ENCODE measurements around the gene TMTC2. TPM values are rescaled to one million over a fixed set of nuclear protein-coding genes. Genes with fewer than 3 reads are reported as not detected.

Gene TMTC2
- total and polyA plus RNA-seq, 12 donors: 1.6 to 4.4 (median 2.7) TPM

DNA sequence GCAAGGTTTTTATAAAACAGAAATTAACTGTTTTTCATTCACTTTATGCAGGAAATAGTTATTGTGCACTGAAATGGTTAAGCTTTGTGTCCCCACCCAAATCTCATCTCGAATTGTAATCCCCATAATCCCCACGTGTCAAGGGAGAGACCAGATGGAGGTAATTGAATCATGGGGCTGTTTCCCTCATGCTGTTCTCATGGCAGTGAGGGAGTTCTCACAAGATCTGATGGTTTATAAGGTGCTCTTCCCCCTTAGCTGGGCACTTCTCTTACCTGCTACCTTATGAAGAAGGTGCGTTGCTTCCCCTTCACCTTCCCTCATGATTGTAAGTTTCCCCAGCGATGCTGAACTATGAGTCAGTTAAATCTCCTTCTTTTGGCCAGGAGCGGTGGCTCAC is 123.9 kb downstream of the TMTC2 start:
- intact Hi-C loops (cut with DNase I): no loop called here
- no peaks in the 10 kb centered on the region for H3K27me3 ChIP-seq
- no peak for DNase-seq
- H3K9me3 ChIP-seq (replicated peaks in 1 of 3): no peaks in the 10 kb centered on the region
- no peak overlapping the region for H3K4me3 ChIP-seq
- no peak for TF ChIP-seq POLR2A (IDR thresholded peaks at IDR 0.05)
- TF ChIP-seq, protein P1, sequence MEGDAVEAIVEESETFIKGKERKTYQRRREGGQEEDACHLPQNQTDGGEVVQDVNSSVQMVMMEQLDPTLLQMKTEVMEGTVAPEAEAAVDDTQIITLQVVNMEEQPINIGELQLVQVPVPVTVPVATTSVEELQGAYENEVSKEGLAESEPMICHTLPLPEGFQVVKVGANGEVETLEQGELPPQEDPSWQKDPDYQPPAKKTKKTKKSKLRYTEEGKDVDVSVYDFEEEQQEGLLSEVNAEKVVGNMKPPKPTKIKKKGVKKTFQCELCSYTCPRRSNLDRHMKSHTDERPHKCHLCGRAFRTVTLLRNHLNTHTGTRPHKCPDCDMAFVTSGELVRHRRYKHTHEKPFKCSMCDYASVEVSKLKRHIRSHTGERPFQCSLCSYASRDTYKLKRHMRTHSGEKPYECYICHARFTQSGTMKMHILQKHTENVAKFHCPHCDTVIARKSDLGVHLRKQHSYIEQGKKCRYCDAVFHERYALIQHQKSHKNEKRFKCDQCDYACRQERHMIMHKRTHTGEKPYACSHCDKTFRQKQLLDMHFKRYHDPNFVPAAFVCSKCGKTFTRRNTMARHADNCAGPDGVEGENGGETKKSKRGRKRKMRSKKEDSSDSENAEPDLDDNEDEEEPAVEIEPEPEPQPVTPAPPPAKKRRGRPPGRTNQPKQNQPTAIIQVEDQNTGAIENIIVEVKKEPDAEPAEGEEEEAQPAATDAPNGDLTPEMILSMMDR (IDR thresholded peaks at IDR 0.05): no peak
- no peaks in the 10 kb centered on the region for H3K36me3 ChIP-seq (replicated peaks in 1 of 2)
- H3K4me1 ChIP-seq (replicated peaks in 1 of 2): no peaks in the 10 kb centered on the region
- 82 to 90% (median 88%) methylated on average over 5 of the region's 5 CpGs for WGBS, 4 donors
- H3K27ac ChIP-seq: no peak overlapping the region

DNA sequence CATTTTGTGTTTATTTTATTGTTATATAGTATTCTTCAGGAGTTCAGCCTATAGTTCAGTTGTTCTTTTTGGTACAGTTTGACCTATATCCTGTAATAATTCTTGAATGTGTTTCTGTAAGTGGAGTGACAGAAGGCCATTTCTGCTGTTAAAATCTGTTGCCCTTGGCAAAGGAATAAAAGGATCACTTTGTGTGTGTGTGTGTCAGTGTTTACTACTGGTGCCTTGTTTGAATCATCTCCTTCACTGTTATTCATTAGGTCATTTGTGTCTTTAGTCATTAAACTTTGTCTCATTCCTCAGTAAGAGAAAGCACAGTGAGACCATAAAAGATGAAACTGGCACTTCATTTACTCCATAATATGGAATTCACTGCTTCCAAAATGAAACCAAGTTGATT is 130.7 kb downstream of the TMTC2 start:
- TF ChIP-seq POLR2A (IDR thresholded peaks at IDR 0.05): no peak
- TF ChIP-seq, protein P1 (IDR thresholded peaks at IDR 0.05): no peak
- Histone ChIP-seq H3K27ac (no peak overlapping the region), H3K27me3 (no peaks in the 10 kb centered on the region), H3K4me3 (no peak overlapping the region), H3K36me3 (replicated peaks in 1 of 2) (no peaks in the 10 kb centered on the region), H3K9me3 (replicated peaks in 1 of 3) (no peaks in the 10 kb centered on the region), H3K4me1 (replicated peaks in 1 of 2) (peaks cover 0 to 6% of the 10 kb centered on the region in 2 donors)
- intact Hi-C loops (cut with DNase I): no loop called here
- no peak for DNase-seq

DNA sequence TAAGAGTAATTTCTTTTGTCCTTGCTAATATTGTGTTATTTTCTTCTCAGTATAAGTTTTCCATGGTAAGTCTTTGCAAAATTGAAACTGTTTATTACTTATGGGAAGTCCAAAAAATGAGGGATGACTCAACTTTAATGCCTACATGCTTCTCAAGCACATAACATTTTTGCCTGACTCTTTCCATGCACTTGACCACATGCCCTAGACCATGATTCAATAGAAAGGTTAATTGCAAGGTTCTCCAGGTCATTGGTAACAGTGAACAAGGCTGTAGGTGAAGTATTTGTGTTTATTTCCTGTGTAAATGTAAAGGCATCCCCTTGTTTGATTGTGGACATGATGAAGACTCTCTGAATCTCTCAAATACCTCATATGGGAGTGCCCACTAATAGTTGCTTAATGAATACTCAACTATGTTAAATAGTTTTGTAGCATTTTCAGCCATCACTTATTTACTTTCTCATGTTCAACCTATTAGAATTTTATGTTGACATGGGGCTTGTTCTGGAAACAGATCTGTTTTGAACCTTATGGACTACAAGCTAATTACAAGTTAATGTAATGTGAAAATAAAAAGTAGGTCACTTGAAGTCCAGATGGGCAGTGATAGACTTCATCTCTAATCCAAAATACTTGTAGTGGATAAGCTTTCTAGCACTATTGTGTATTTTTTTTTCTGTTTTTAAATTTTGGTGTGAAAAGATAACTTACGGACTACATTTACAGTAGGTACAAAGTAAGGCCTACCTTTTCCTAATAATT is 131.7 kb downstream of the TMTC2 start:
- WGBS, 4 donors: 95 to 100% (median 97%) methylated on average over 1 of the region's 1 CpG
- TF ChIP-seq POLR2A (IDR thresholded peaks at IDR 0.05): no peak
- TF ChIP-seq, protein P1 (IDR thresholded peaks at IDR 0.05): no peak

DNA sequence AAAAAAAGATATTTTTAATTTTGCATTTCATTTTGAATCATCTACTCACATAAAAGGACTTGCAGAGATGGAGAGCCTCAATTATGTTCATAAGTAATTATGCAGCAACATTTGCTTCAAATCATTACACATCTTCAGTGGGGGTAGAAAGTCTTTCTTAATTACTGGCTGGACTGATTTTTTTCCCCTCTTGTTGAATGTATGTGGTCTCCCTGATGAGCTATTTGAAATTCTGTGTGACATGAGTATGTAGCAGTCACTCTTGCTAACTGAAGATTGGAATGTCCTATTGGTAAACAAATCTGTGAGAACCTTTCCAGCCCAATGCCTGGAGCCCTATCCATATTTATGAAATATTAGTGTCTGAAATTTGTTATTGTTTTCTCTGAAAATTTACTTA is 139.8 kb downstream of the TMTC2 start:
- intact Hi-C loops (cut with DNase I): no loop called here
- no peaks in the 10 kb centered on the region for H3K27me3 ChIP-seq
- TF ChIP-seq POLR2A (IDR thresholded peaks at IDR 0.05): no peak
- TF ChIP-seq, protein P1 (IDR thresholded peaks at IDR 0.05): no peak
- H3K4me1 ChIP-seq (replicated peaks in 1 of 2): no peaks in the 10 kb centered on the region
- DNase-seq: no peak
- H3K4me3 ChIP-seq: no peak overlapping the region
- no peaks in the 10 kb centered on the region for H3K9me3 ChIP-seq (replicated peaks in 1 of 3)
- no peak overlapping the region for H3K27ac ChIP-seq
- no peaks in the 10 kb centered on the region for H3K36me3 ChIP-seq (replicated peaks in 1 of 2)

More for the DNA sequence above, 131.7 kb downstream of the TMTC2 start:
- no peaks in the 10 kb centered on the region for H3K9me3 ChIP-seq (replicated peaks in 1 of 3)
- H3K27me3 ChIP-seq: no peaks in the 10 kb centered on the region
- H3K4me3 ChIP-seq: no peak overlapping the region
- no peak overlapping the region for H3K27ac ChIP-seq
- H3K36me3 ChIP-seq (replicated peaks in 1 of 2): no peaks in the 10 kb centered on the region
- intact Hi-C loops (cut with DNase I): no loop called here
- no peak for DNase-seq
- H3K4me1 ChIP-seq (replicated peaks in 1 of 2): peaks cover 0 to 6% of the 10 kb centered on the region in 2 donors

Data from adrenal gland (tissue), 12 donors.